ENCODE results near the gene NLGN4Y.
"Not testable (repeated sequence)": the region's sequence is repeated elsewhere in the genome, so short reads cannot be mapped to it uniquely, and the experiment has no call there.

NLGN4Y gene

GRCh38 chrY:14860448-14860847, 336.1 kb downstream of the NLGN4Y start:
- DNase-seq, result no peak

GRCh38 chrY:14861033-14861432, 336.7 kb downstream of the NLGN4Y start:
- DNase-seq, result not testable (repeated sequence)

GRCh38 chrY:14871971-14872370, 347.6 kb downstream of the NLGN4Y start:
- DNase-seq, result no peak

Data from activated CD8-positive, alpha-beta memory T cell treated with anti-CD3 and anti-CD28 coated beads, Interleukin-2, amount 50 U/mL, for 48 hours (primary cell).